DND-41 (cell line): ENCODE data around the gene LHX3.

Experiments
- EZH2 ChIP-seq: IDR thresholded peaks from 3 replicates; pipeline ENCODE4 v1.6.1; 2012; ENCODE audit warnings: borderline replicate concordance, low read depth, mild to moderate bottlenecking, moderate library complexity, low read length, inconsistent platforms; ENCODE audit not compliant: severe bottlenecking
- TF ChIP-seq, protein P1 (sequence below): IDR thresholded peaks from 2 replicates; pipeline ENCODE4 v1.5.1; 2012; ENCODE audit warnings: borderline replicate concordance, low read length, moderate library complexity, mild to moderate bottlenecking; ENCODE audit not compliant: poor library complexity, severe bottlenecking; ENCODE audit errors: extremely low read depth

GRCh38 chr9:136193891-136194279 lies 11.0 kb downstream of the LHX3 start:
- TF ChIP-seq, protein P1, sequence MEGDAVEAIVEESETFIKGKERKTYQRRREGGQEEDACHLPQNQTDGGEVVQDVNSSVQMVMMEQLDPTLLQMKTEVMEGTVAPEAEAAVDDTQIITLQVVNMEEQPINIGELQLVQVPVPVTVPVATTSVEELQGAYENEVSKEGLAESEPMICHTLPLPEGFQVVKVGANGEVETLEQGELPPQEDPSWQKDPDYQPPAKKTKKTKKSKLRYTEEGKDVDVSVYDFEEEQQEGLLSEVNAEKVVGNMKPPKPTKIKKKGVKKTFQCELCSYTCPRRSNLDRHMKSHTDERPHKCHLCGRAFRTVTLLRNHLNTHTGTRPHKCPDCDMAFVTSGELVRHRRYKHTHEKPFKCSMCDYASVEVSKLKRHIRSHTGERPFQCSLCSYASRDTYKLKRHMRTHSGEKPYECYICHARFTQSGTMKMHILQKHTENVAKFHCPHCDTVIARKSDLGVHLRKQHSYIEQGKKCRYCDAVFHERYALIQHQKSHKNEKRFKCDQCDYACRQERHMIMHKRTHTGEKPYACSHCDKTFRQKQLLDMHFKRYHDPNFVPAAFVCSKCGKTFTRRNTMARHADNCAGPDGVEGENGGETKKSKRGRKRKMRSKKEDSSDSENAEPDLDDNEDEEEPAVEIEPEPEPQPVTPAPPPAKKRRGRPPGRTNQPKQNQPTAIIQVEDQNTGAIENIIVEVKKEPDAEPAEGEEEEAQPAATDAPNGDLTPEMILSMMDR, result no peak
- no peak for TF ChIP-seq EZH2
